Thoracic aorta (tissue), 2 donors: ENCODE results near the gene COL24A1. TPM values are rescaled to one million over a fixed set of nuclear protein-coding genes. Genes with fewer than 3 reads are reported as not detected.

Experiments used
- ATAC-seq: fragments of 150-250 bp; one replicate; pipeline ENCODE4 v1.8.0; 2017; ENCODE audit warnings: low read depth; ENCODE audit not compliant: insufficient number of reproducible peaks, low FRiP score
- DNase-seq: peaks from one replicate; pipeline ENCODE4 v3.0.0-alpha.2; 2020; ENCODE audit warnings: low spot score
- H3K27ac ChIP-seq, 2 donors: fragments of 200-600 bp; sonication (generic); 1 replicate in 1 of 2; 2 replicates in 1 of 2; pipeline ENCODE4 v1.5.1; 2016; ENCODE audit warnings: mild to moderate bottlenecking in 2 of 2, moderate library complexity in 2 of 2
- H3K27me3 ChIP-seq: fragments of 200-600 bp; sonication (generic); replicated peaks from 2 replicates; pipeline ENCODE4 v1.6.0; 2016; ENCODE audit warnings: mild to moderate bottlenecking; ENCODE audit not compliant: insufficient read depth
- H3K36me3 ChIP-seq: fragments of 200-600 bp; sonication (generic); one replicate; pipeline ENCODE4 v1.5.1; 2016
- H3K4me1 ChIP-seq, 2 donors: fragments of 200-600 bp; sonication (generic); 1 replicate in 1 of 2; 2 replicates in 1 of 2; pipeline versions ENCODE4 v1.5.1 to v1.6.0; 2016; ENCODE audit warnings: low read depth in 2 of 2, mild to moderate bottlenecking in 1 of 2; ENCODE audit not compliant: control insufficient read depth in 1 of 2
- H3K4me3 ChIP-seq: fragments of 200-600 bp; sonication (generic); 2 replicates; pipeline ENCODE4 v1.5.1; 2016; ENCODE audit warnings: mild to moderate bottlenecking
- H3K9me3 ChIP-seq: fragments of 200-600 bp; sonication (generic); 2 replicates; pipeline ENCODE4 v1.5.1; 2016
- total RNA-seq, 2 donors: library from RNA; depleted of rRNA; stranded (reverse); fragments of >200 nt; gene quantifications; one replicate each; pipeline versions ENCODE4 v1.1.0 to v1.2.3, GENCODE V29; 2016
- TF ChIP-seq, protein P1 (sequence below): fragments of 200-600 bp; sonication (generic); IDR thresholded peaks from one replicate; pipeline ENCODE4 v1.5.1; 2019; ENCODE audit warnings: antibody characterized with exemption

COL24A1 gene
- total RNA-seq, 2 donors from 2014 or later: 1.6 to 2.8 TPM

DNA sequence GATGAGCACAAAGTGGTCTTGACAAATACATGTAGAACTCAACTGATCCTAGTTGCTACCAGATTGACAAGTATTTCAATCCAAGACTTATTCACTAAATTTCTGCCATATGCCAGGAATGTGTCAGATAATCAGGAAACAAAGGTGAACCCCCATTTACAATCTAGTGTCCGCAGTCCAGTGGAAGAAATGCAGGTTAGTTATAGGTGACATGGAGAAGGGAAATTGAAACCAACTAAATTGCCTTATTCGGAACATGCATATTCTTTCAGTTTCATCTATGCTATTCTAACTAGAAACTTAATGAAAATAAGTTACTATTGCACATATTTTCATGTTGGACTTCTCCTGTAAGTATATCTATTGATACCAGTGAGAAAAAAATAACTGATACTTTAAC, 209.4 kb downstream of the COL24A1 start:
- ATAC-seq (no peak), DNase-seq (no peak)
- H3K4me1 ChIP-seq: no peaks in the 10 kb centered on the region
- no peaks in the 10 kb centered on the region for H3K9me3 ChIP-seq
- no peak overlapping the region for H3K27ac ChIP-seq
- TF ChIP-seq, protein P1, sequence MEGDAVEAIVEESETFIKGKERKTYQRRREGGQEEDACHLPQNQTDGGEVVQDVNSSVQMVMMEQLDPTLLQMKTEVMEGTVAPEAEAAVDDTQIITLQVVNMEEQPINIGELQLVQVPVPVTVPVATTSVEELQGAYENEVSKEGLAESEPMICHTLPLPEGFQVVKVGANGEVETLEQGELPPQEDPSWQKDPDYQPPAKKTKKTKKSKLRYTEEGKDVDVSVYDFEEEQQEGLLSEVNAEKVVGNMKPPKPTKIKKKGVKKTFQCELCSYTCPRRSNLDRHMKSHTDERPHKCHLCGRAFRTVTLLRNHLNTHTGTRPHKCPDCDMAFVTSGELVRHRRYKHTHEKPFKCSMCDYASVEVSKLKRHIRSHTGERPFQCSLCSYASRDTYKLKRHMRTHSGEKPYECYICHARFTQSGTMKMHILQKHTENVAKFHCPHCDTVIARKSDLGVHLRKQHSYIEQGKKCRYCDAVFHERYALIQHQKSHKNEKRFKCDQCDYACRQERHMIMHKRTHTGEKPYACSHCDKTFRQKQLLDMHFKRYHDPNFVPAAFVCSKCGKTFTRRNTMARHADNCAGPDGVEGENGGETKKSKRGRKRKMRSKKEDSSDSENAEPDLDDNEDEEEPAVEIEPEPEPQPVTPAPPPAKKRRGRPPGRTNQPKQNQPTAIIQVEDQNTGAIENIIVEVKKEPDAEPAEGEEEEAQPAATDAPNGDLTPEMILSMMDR: no peak
- H3K4me3 ChIP-seq: no peak overlapping the region
- H3K27me3 ChIP-seq: no peaks in the 10 kb centered on the region
- H3K36me3 ChIP-seq: no peaks in the 10 kb centered on the region

- H3K9me3 ChIP-seq: no peaks in the 10 kb centered on the region
- H3K27ac ChIP-seq: no peak overlapping the region
- no peaks in the 10 kb centered on the region for H3K4me1 ChIP-seq
- no peak for DNase-seq
- no peaks in the 10 kb centered on the region for H3K27me3 ChIP-seq
- H3K36me3 ChIP-seq: no peaks in the 10 kb centered on the region
- TF ChIP-seq, protein P1: no peak
- H3K4me3 ChIP-seq: no peak overlapping the region
- no peak for ATAC-seq
These were observed 212.6 kb downstream of the COL24A1 start for GRCh38 chr1:85943945-85944344.

- Histone ChIP-seq H3K4me1 (no peaks in the 10 kb centered on the region), H3K27ac (no peak overlapping the region), H3K4me3 (no peak overlapping the region), H3K27me3 (no peaks in the 10 kb centered on the region), H3K9me3 (no peaks in the 10 kb centered on the region), H3K36me3 (no peaks in the 10 kb centered on the region)
- TF ChIP-seq, protein P1: no peak
- DNase-seq: no peak
- no peak for ATAC-seq
These were observed 213.0 kb downstream of the COL24A1 start for GRCh38 chr1:85943526-85943925.

- no peak for DNase-seq
- TF ChIP-seq, protein P1: no peak
These were observed 215.8 kb downstream of the COL24A1 start for GRCh38 chr1:85940656-85941306.

DNA sequence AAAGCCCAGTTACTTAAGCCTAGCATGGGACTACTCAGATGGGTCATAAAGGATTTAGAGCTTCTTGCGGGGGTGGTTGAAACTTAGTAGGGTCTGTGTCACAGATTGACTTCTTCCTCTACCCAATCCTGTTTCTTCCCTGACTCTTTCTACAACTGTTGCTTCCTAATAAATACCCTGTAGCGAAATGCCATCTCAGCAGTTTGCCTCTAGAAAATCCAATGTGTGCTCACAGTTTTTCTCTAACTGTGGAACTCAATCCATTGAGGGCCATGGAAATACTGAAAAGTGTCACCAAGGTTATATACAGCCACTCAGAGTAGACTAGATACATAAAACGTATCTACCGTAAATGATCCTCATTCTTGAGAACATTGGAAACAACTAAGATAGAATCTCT, 217.7 kb downstream of the COL24A1 start:
- Histone ChIP-seq H3K36me3 (no peaks in the 10 kb centered on the region), H3K4me1 (no peaks in the 10 kb centered on the region), H3K27ac (no peak overlapping the region), H3K9me3 (no peaks in the 10 kb centered on the region), H3K27me3 (no peaks in the 10 kb centered on the region), H3K4me3 (no peak overlapping the region)
- TF ChIP-seq, protein P1: no peak
- ATAC-seq (no peak), DNase-seq (no peak)

More at GRCh38 chr1:85940656-85941306, 215.8 kb downstream of the COL24A1 start:
- Histone ChIP-seq H3K27ac (no peak overlapping the region), H3K4me3 (no peak overlapping the region), H3K36me3 (no peaks in the 10 kb centered on the region), H3K9me3 (no peaks in the 10 kb centered on the region), H3K4me1 (no peaks in the 10 kb centered on the region), H3K27me3 (no peaks in the 10 kb centered on the region)
- ATAC-seq: no peak
